Thyroid gland (tissue), 4 donors: ENCODE results near the gene ARHGAP45. TPM values are rescaled to one million over a fixed set of nuclear protein-coding genes. Genes with fewer than 3 reads are reported as not detected.

Experiments used
- DNase-seq, 2 donors: peaks; one replicate each; pipeline ENCODE4 v3.0.0-alpha.2; 2019
- H3K27ac ChIP-seq, 3 donors: fragments of 200-600 bp; sonication (generic); 1 replicate in 2 of 3; 2 replicates in 1 of 3; pipeline ENCODE4 v1.5.1; 2016 to 2019; ENCODE audit warnings: mild to moderate bottlenecking in 1 of 3, moderate library complexity in 1 of 3
- H3K27me3 ChIP-seq: fragments of 200-600 bp; sonication (generic); one replicate; pipeline ENCODE4 v1.5.1; 2019
- H3K36me3 ChIP-seq, 2 donors: fragments of 200-600 bp; sonication (generic); one replicate each; pipeline ENCODE4 v1.5.1; 2016 to 2019
- H3K4me1 ChIP-seq, 2 donors: fragments of 200-600 bp; sonication (generic); one replicate each; pipeline ENCODE4 v1.5.1; 2017 to 2019
- H3K4me3 ChIP-seq, 3 donors: fragments of 200-600 bp; sonication (generic); replicated peaks in 1 of 3; 1 replicate in 2 of 3; 2 replicates in 1 of 3; pipeline ENCODE4 v1.5.1; 2016; ENCODE audit warnings: mild to moderate bottlenecking in 1 of 3
- H3K9me3 ChIP-seq: fragments of 200-600 bp; sonication (generic); one replicate; pipeline ENCODE4 v1.5.1; 2017
- CTCF ChIP-seq, 6 experiments: fragments of 200-600 bp in 3 of 6; fragments of 450-650 bp in 3 of 6; sonication (generic) in 3 of 6; IDR thresholded peaks; one replicate each; pipeline ENCODE4 v1.5.1; 2016 to 2019; ENCODE audit warnings: antibody characterized with exemption in 6 of 6, mild to moderate bottlenecking in 2 of 6, inconsistent platforms in 1 of 6, moderate library complexity in 1 of 6
- POLR2A ChIP-seq, 2 donors: fragments of 450-650 bp; IDR thresholded peaks; one replicate each; pipeline ENCODE4 v1.6.1; 2017; ENCODE audit warnings: antibody characterized with exemption in 2 of 2, mild to moderate bottlenecking in 2 of 2, moderate library complexity in 1 of 2
- WGBS, 2 donors: methylation state at CpG; one replicate each; pipeline ENCODE4 v1.1.5; 2017; 5-methylcytosine and 5-hydroxymethylcytosine counted together
- intact Hi-C: fragments of 100-400 bp; cut with DNase I; formaldehyde crosslinking; loops from one replicate; pipeline ENCODE4 v1.15.1; 2023
- total RNA-seq, 4 donors: library from RNA; depleted of rRNA; stranded (reverse); fragments of >200 nt; gene quantifications; one replicate each; pipeline ENCODE4 v1.2.3, GENCODE V29; 2016

ARHGAP45 gene
- total RNA-seq, 4 donors from 2014 or later: 11.5 to 19.8 (median 14.4) TPM

GRCh38 chr19:1090731-1091543, 24.0 kb downstream of the ARHGAP45 start:
- no peak for DNase-seq
- intact Hi-C loops: loop anchor here (5.0 kb wide), 1 partner anchor 69 kb away; the partner anchor contains the start of genes RNU6-2 and TMEM259
- Histone ChIP-seq H3K4me1 (peaks cover 13 to 17% of the 10 kb centered on the region in 2 donors), H3K9me3 (no peaks in the 10 kb centered on the region), H3K4me3 (no peak overlapping the region), H3K27ac (no peak overlapping the region), H3K36me3 (peaks cover 33 to 35% of the 10 kb centered on the region in 2 donors), H3K27me3 (no peaks in the 10 kb centered on the region)
- TF ChIP-seq POLR2A (IDR thresholded peaks at IDR 0.05) (no peak), CTCF (IDR thresholded peaks at IDR 0.05) (no peak)
- WGBS, 2 donors: 93 to 95% methylated on average over 14 to 34 of the region's 38 CpGs

- Histone ChIP-seq H3K4me1 (peaks cover 13 to 17% of the 10 kb centered on the region in 2 donors), H3K4me3 (no peak overlapping the region), H3K27ac (no peak overlapping the region), H3K9me3 (no peaks in the 10 kb centered on the region), H3K36me3 (peaks cover 33% of the 10 kb centered on the region in 2 donors), H3K27me3 (no peaks in the 10 kb centered on the region)
- DNase-seq: no peak
- intact Hi-C loops: loop anchor here (5.0 kb wide), 1 partner anchor 69 kb away; the partner anchor contains the start of genes RNU6-2 and TMEM259
- TF ChIP-seq CTCF (IDR thresholded peaks at IDR 0.05) (no peak), POLR2A (IDR thresholded peaks at IDR 0.05) (no peak)
- 88 to 91% methylated on average over 11 to 26 of the region's 27 CpGs for WGBS, 2 donors
These were observed 24.7 kb downstream of the ARHGAP45 start for GRCh38 chr19:1091544-1092175.

GRCh38 chr19:1093330-1093729, 26.4 kb downstream of the ARHGAP45 start:
- H3K4me3 ChIP-seq: no peak overlapping the region
- H3K27ac ChIP-seq: no peak overlapping the region
- no peaks in the 10 kb centered on the region for H3K9me3 ChIP-seq
- no peak for DNase-seq
- peaks cover 26% of the 10 kb centered on the region in 2 donors for H3K36me3 ChIP-seq
- H3K27me3 ChIP-seq: no peaks in the 10 kb centered on the region
- 85 to 86% methylated on average over 15 of the region's 15 CpGs for WGBS, 2 donors
- intact Hi-C loops: loop anchor here (5.0 kb wide), 1 partner anchor 71 kb away; the partner anchor contains the start of genes RNU6-2 and TMEM259
- H3K4me1 ChIP-seq: peaks cover 22 to 28% of the 10 kb centered on the region in 2 donors
- TF ChIP-seq CTCF (IDR thresholded peaks at IDR 0.05) (no peak), POLR2A (IDR thresholded peaks at IDR 0.05) (no peak)

- peak overlapping the region; percentile 63 to 95 (median 88) for H3K4me3 ChIP-seq
- peaks cover 28 to 35% of the 10 kb centered on the region in 2 donors for H3K4me1 ChIP-seq
- no peak for TF ChIP-seq POLR2A (IDR thresholded peaks at IDR 0.05)
- DNase-seq: no peak
- intact Hi-C loops: loop anchor here (5.0 kb wide), 1 partner anchor 72 kb away; the partner anchor contains the start of genes RNU6-2 and TMEM259
- WGBS, 2 donors: 64 to 71% methylated on average over 22 to 28 of the region's 32 CpGs
- peaks cover 21 to 23% of the 10 kb centered on the region in 2 donors for H3K36me3 ChIP-seq
- no peaks in the 10 kb centered on the region for H3K9me3 ChIP-seq
- no peak overlapping the region for H3K27ac ChIP-seq
- H3K27me3 ChIP-seq: no peaks in the 10 kb centered on the region
These were observed 27.0 kb downstream of the ARHGAP45 start for GRCh38 chr19:1093811-1094553.

GRCh38 chr19:1094655-1094977, 27.6 kb downstream of the ARHGAP45 start:
- 1 to 2% methylated on average over 5 to 16 of the region's 19 CpGs for WGBS, 2 donors

More at GRCh38 chr19:1094655-1094977, 27.6 kb downstream of the ARHGAP45 start:
- peak overlapping the region in 2 of 3 donors; percentile 44 to 57 for H3K27ac ChIP-seq
- peaks cover 14 to 17% of the 10 kb centered on the region in 2 donors for H3K36me3 ChIP-seq
- no peaks in the 10 kb centered on the region for H3K9me3 ChIP-seq
- H3K27me3 ChIP-seq: no peaks in the 10 kb centered on the region
- peaks cover 33 to 41% of the 10 kb centered on the region in 2 donors for H3K4me1 ChIP-seq
- TF ChIP-seq CTCF (IDR thresholded peaks at IDR 0.05) (no peak), POLR2A (IDR thresholded peaks at IDR 0.05) (no peak)
- intact Hi-C loops: loop anchor here (5.0 kb wide), 1 partner anchor 72 kb away; the partner anchor contains the start of genes RNU6-2 and TMEM259
- H3K4me3 ChIP-seq: peak overlapping the region; percentile 63 to 95 (median 88)
- DNase-seq: no peak
